Activated naive CD8-positive, alpha-beta T cell treated with anti-CD3 and anti-CD28 coated beads, Interleukin-2, amount 50 U/mL, for 24 hours (primary cell): ENCODE measurements around the gene LARGE1.

Experiments used
- ATAC-seq: fragments of 150-1000 bp; cut with Tn5 transposase; one replicate; pipeline ENCODE4 v1.10.0; 2021
- DNase-seq: peaks from one replicate; pipeline ENCODE4 v3.0.0; 2021
- H3K27ac Mint-ChIP-seq: one replicate; pipeline ENCODE4 v1.8.0; 2021; ENCODE audit warnings: mild to moderate bottlenecking, mixed read lengths
- H3K27me3 Mint-ChIP-seq: one replicate; pipeline ENCODE4 v1.8.0; 2021; ENCODE audit warnings: mixed read lengths
- H3K36me3 Mint-ChIP-seq: one replicate; pipeline ENCODE4 v1.8.0; 2021; ENCODE audit warnings: low read depth, mixed read lengths
- H3K4me1 Mint-ChIP-seq: one replicate; pipeline ENCODE4 v1.8.0; 2021; ENCODE audit warnings: mixed read lengths
- H3K4me3 Mint-ChIP-seq: one replicate; pipeline ENCODE4 v1.8.0; 2021; ENCODE audit warnings: mild to moderate bottlenecking, moderate library complexity, mixed read lengths
- H3K9me3 Mint-ChIP-seq: one replicate; pipeline ENCODE4 v1.8.0; 2021; ENCODE audit warnings: mixed read lengths

LARGE1 gene

DNA sequence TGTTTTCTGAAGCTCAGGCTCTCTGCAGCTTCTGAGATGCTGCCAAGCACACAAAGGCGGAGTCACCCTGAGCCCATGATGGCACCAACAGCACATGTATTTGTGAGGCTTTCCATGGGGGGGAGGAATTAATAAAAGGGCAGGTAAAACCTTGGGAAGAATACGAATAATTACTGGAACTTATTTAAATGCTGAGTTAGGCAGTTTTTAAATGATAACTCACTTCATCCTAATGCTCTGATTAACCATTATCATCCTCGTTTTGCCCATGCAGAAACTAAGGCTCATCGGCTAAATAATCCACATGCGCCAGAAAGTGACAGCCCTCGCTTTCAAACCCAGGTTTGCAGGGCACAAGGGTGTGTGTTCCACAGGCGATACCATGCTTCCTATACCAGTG lies 35.4 kb downstream of the LARGE1 start:
- H3K4me1 Mint-ChIP-seq, result peaks cover 6% of the 10 kb centered on the region
- no peak for DNase-seq

GRCh38 chr22:33883961-33884808 lies 36.1 kb downstream of the LARGE1 start:
- Mint-ChIP-seq H3K27me3 (no peaks in the 10 kb centered on the region), H3K27ac (no peak overlapping the region), H3K4me1 (peaks cover 4% of the 10 kb centered on the region), H3K4me3 (no peak overlapping the region), H3K36me3 (no peaks in the 10 kb centered on the region), H3K9me3 (no peaks in the 10 kb centered on the region)
- DNase-seq (no peak), ATAC-seq (no peak)

More for the DNA sequence above, 35.4 kb downstream of the LARGE1 start:
- H3K36me3 Mint-ChIP-seq, result no peaks in the 10 kb centered on the region
- no peaks in the 10 kb centered on the region for H3K27me3 Mint-ChIP-seq
- no peaks in the 10 kb centered on the region for H3K9me3 Mint-ChIP-seq
- H3K4me3 Mint-ChIP-seq, result no peak overlapping the region
- no peak for ATAC-seq
- H3K27ac Mint-ChIP-seq, result no peak overlapping the region

GRCh38 chr22:33883561-33883960 lies 36.7 kb downstream of the LARGE1 start:
- no peaks in the 10 kb centered on the region for H3K36me3 Mint-ChIP-seq
- no peak for ATAC-seq
- H3K27me3 Mint-ChIP-seq, result no peaks in the 10 kb centered on the region
- peaks cover 4% of the 10 kb centered on the region for H3K4me1 Mint-ChIP-seq
- no peak overlapping the region for H3K27ac Mint-ChIP-seq
- H3K9me3 Mint-ChIP-seq, result no peaks in the 10 kb centered on the region
- H3K4me3 Mint-ChIP-seq, result no peak overlapping the region
- DNase-seq, result no peak

- Mint-ChIP-seq H3K27me3 (no peaks in the 10 kb centered on the region), H3K4me3 (no peak overlapping the region), H3K4me1 (peaks cover 4% of the 10 kb centered on the region), H3K27ac (no peak overlapping the region), H3K36me3 (no peaks in the 10 kb centered on the region), H3K9me3 (no peaks in the 10 kb centered on the region)
- no peak for ATAC-seq
- DNase-seq, result no peak
Observed at GRCh38 chr22:33882991-33883390, 37.3 kb downstream of the LARGE1 start.

DNA sequence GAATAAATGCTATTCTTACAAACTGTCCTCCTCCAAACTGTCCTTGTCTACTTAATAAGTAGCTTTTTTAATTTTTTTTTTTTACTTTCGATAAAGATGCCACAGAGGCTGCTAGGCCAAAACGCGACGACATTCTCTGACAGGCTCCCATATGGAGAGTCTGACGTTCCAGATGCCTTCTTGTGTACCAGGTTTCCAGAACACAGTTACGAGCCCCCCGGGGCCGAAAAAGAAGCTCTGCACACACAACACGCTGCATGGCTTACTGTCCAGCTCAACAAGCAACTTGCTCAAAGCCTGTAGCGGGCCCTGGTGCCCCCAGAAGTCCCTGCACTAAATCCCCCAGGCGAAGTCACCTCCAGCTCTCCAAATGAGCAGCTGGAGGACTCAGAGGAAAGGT lies 39.3 kb downstream of the LARGE1 start:
- H3K9me3 Mint-ChIP-seq, result no peaks in the 10 kb centered on the region
- H3K36me3 Mint-ChIP-seq, result no peaks in the 10 kb centered on the region
- ATAC-seq (no peak), DNase-seq (no peak)
- H3K27me3 Mint-ChIP-seq, result no peaks in the 10 kb centered on the region
- H3K27ac Mint-ChIP-seq, result no peak overlapping the region
- H3K4me1 Mint-ChIP-seq, result peaks cover 4% of the 10 kb centered on the region
- H3K4me3 Mint-ChIP-seq, result no peak overlapping the region

GRCh38 chr22:33879796-33880195 lies 40.5 kb downstream of the LARGE1 start:
- DNase-seq (no peak), ATAC-seq (no peak)
- Mint-ChIP-seq H3K27ac (no peak overlapping the region), H3K36me3 (no peaks in the 10 kb centered on the region), H3K27me3 (no peaks in the 10 kb centered on the region), H3K4me3 (no peak overlapping the region), H3K9me3 (no peaks in the 10 kb centered on the region), H3K4me1 (peaks cover 4% of the 10 kb centered on the region)

GRCh38 chr22:33875316-33875715 lies 45.0 kb downstream of the LARGE1 start:
- H3K27ac Mint-ChIP-seq, result no peak overlapping the region
- no peak for ATAC-seq
- peaks cover 4% of the 10 kb centered on the region for H3K9me3 Mint-ChIP-seq
- no peak for DNase-seq
- no peaks in the 10 kb centered on the region for H3K4me1 Mint-ChIP-seq
- H3K27me3 Mint-ChIP-seq, result no peaks in the 10 kb centered on the region
- no peak overlapping the region for H3K4me3 Mint-ChIP-seq
- no peaks in the 10 kb centered on the region for H3K36me3 Mint-ChIP-seq

DNA sequence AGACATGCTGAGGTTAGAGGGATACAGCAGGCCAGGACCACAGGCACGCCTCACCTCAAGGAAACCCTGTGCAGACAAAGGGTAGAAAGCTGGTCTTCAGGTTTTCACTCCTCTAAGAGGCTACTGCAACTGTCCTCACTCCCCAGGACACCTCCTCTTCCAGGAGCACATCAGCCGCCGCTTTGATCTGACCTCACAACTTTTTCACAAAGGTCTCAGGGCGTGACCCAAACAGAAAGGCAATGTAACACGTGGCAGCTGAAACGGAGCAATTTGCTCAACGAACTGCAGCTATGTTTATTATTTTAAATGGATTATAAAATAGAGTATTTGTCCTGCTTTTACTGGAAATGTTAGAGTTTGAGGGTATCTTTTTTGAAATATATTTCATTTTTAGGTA lies 46.1 kb downstream of the LARGE1 start:
- no peaks in the 10 kb centered on the region for H3K27me3 Mint-ChIP-seq
- no peak for ATAC-seq

GRCh38 chr22:33873666-33874065 lies 46.6 kb downstream of the LARGE1 start:
- Mint-ChIP-seq H3K27me3 (no peaks in the 10 kb centered on the region), H3K4me1 (no peaks in the 10 kb centered on the region), H3K4me3 (no peak overlapping the region), H3K27ac (no peak overlapping the region), H3K9me3 (peaks cover 4% of the 10 kb centered on the region), H3K36me3 (no peaks in the 10 kb centered on the region)
- DNase-seq, result no peak
- no peak for ATAC-seq

More for the DNA sequence above, 46.1 kb downstream of the LARGE1 start:
- Mint-ChIP-seq H3K4me3 (no peak overlapping the region), H3K9me3 (peaks cover 4% of the 10 kb centered on the region), H3K4me1 (no peaks in the 10 kb centered on the region), H3K27ac (no peak overlapping the region), H3K36me3 (no peaks in the 10 kb centered on the region)
- no peak for DNase-seq

- Mint-ChIP-seq H3K9me3 (peaks cover 4% of the 10 kb centered on the region), H3K27me3 (no peaks in the 10 kb centered on the region), H3K27ac (no peak overlapping the region), H3K4me3 (no peak overlapping the region), H3K36me3 (no peaks in the 10 kb centered on the region), H3K4me1 (no peaks in the 10 kb centered on the region)
- DNase-seq (no peak), ATAC-seq (no peak)
Observed at GRCh38 chr22:33873186-33873585, 47.1 kb downstream of the LARGE1 start.

DNA sequence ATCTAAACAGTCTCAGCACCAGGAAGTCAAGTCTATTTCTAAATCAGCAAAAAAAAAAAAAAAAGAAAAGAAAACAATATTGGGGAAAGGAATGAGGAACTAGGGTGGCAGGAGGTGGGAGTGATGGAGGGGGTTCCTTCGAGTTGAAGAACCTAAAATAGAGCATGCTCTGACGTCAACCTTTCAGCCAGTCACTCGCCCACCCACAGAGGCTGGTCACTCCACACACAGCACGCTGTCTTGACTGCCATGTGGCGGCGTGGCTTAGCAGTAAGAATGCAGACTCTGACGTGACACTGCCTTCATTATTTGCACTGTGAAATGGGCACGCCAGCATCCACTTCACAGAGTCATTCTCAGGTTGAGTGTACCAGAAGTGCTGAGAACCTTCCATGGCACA lies 48.3 kb downstream of the LARGE1 start:
- Mint-ChIP-seq H3K9me3 (peaks cover 4% of the 10 kb centered on the region), H3K4me3 (no peak overlapping the region), H3K27me3 (no peaks in the 10 kb centered on the region), H3K36me3 (no peaks in the 10 kb centered on the region), H3K27ac (no peak overlapping the region), H3K4me1 (no peaks in the 10 kb centered on the region)
- ATAC-seq (no peak), DNase-seq (no peak)

DNA sequence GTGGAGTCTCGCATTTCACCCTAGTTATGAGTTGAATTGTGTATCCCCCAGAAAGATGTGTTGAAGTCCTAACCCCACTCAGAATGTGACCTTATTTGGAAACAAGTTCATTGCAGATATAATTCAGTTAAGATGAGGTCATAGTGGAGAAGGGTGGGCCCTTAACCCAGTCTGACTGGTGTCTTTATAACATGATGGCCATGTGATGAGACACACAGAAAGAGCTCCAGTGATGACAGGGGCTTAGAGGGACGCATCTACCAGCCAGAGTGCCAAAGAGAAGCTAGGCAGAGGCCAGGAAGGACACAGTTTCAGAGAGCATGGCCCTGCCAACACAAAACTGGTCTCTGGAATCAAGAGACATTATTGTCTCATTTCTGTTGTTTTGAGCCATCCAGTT lies 50.3 kb downstream of the LARGE1 start:
- Mint-ChIP-seq H3K9me3 (peaks cover 4% of the 10 kb centered on the region), H3K4me3 (no peak overlapping the region), H3K27ac (no peak overlapping the region), H3K36me3 (no peaks in the 10 kb centered on the region), H3K4me1 (no peaks in the 10 kb centered on the region), H3K27me3 (no peaks in the 10 kb centered on the region)
- ATAC-seq, result no peak
- no peak for DNase-seq

DNA sequence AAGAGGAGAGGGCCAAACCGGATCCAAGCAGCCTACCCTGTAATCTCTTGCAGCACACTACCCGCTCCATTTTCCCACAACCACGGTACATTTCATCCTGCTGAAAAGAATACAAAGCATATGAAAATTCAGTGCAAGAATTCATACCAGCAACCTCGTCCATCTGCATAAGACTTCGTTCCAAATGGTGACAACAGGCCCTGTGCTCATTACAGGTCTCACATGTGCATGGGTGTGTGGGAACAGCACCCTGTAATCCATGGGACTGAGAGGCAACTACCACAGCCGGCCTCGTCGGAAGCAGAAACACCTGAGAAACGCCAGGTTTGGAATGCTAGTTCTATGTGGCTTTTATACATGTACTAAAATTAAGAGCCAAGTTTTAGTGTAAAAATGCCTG lies 52.3 kb downstream of the LARGE1 start:
- H3K4me3 Mint-ChIP-seq, result no peak overlapping the region
- H3K36me3 Mint-ChIP-seq, result no peaks in the 10 kb centered on the region
- ATAC-seq, result no peak
- no peak for DNase-seq
- H3K4me1 Mint-ChIP-seq, result peaks cover 1% of the 10 kb centered on the region
- H3K9me3 Mint-ChIP-seq, result peaks cover 4% of the 10 kb centered on the region
- H3K27ac Mint-ChIP-seq, result no peak overlapping the region
- no peaks in the 10 kb centered on the region for H3K27me3 Mint-ChIP-seq

DNA sequence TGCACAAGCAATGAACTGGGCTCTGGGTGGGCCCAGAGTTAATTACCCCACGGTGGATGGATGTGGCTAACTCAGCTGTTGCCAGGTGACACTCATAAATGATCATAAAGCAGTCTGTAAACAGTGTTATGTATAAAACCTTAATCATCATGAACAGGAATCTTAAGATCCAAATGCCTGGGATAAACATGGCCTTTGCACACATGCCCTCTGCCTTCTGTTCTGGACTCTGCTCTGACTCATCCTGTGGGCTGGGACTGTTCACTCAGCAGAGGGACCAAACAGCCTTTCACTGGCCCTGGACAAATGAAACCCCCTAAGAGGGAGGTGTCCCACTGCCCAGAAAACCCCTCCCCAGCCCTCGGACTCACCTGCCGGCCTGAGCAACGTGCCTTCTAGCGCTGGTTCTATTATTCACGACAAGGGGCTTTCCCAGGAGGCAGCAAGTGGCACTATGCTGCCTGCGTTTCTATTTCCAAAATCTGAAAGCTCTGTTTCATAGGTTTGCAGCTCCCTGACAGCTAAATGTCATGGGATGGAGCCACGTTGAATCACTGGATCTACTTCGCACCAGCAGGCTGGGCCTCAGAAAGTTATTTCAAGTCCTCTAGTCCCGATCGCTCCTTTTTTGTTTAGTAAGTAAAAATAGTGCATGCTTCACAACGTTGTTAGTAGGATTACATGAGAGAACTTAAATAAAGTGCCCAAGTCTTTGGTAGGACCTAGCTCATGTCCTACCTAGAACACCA lies 53.0 kb downstream of the LARGE1 start:
- H3K36me3 Mint-ChIP-seq, result no peaks in the 10 kb centered on the region

GRCh38 chr22:33866511-33866910 lies 53.8 kb downstream of the LARGE1 start:
- Mint-ChIP-seq H3K9me3 (peaks cover 2% of the 10 kb centered on the region), H3K27me3 (no peaks in the 10 kb centered on the region), H3K36me3 (no peaks in the 10 kb centered on the region), H3K27ac (no peak overlapping the region), H3K4me3 (no peak overlapping the region), H3K4me1 (peaks cover 1% of the 10 kb centered on the region)
- DNase-seq (no peak), ATAC-seq (no peak)

More for the DNA sequence above, 53.0 kb downstream of the LARGE1 start:
- ATAC-seq (no peak), DNase-seq (no peak)
- Mint-ChIP-seq H3K27ac (no peak overlapping the region), H3K9me3 (peaks cover 4% of the 10 kb centered on the region), H3K4me3 (no peak overlapping the region), H3K27me3 (no peaks in the 10 kb centered on the region), H3K4me1 (peaks cover 1% of the 10 kb centered on the region)
